HL-60 (cell line): ENCODE measurements around the gene ADIPOR2.

Experiments used
- POLR2AphosphoS5 ChIP-seq: IDR thresholded peaks from 2 replicates; pipeline ENCODE4 v1.6.1; 2012; ENCODE audit warnings: low read depth
- SPI1 ChIP-seq: IDR thresholded peaks from 2 replicates; pipeline ENCODE4 v1.6.1; 2012; ENCODE audit warnings: low read depth, mild to moderate bottlenecking, borderline replicate concordance
- TF ChIP-seq, protein P1 (sequence below): IDR thresholded peaks from one replicate; pipeline ENCODE4 v1.5.1; 2011; ENCODE audit warnings: low read length, control low read depth, inconsistent platforms; ENCODE audit not compliant: insufficient read depth
- TF ChIP-seq, protein P2 (sequence below): IDR thresholded peaks from 2 replicates; pipeline ENCODE4 v1.6.1; 2012; ENCODE audit warnings: low read depth; ENCODE audit not compliant: insufficient replicate concordance

DNA sequence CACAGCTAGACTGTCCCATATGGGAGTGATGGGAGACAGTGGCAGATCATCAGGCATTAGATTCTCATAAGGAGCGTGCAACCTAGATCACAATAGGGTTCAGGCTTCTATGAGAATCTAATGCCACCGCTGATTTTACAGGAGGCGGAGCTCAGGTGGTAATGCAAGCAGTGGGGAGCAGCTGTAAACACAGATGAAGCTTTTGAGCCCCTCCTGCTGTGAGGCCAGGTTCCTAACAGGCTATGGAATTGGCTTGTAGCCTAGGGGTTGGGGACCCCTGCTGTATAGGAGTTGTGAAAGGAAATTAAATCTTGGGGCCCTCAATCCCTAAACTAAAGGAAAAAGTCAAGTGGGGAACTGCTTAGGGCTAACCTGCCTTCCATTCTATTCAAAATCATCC, 29.6 kb downstream of the ADIPOR2 start:
- TF ChIP-seq, protein P1, sequence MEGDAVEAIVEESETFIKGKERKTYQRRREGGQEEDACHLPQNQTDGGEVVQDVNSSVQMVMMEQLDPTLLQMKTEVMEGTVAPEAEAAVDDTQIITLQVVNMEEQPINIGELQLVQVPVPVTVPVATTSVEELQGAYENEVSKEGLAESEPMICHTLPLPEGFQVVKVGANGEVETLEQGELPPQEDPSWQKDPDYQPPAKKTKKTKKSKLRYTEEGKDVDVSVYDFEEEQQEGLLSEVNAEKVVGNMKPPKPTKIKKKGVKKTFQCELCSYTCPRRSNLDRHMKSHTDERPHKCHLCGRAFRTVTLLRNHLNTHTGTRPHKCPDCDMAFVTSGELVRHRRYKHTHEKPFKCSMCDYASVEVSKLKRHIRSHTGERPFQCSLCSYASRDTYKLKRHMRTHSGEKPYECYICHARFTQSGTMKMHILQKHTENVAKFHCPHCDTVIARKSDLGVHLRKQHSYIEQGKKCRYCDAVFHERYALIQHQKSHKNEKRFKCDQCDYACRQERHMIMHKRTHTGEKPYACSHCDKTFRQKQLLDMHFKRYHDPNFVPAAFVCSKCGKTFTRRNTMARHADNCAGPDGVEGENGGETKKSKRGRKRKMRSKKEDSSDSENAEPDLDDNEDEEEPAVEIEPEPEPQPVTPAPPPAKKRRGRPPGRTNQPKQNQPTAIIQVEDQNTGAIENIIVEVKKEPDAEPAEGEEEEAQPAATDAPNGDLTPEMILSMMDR, result no peak
- no peak for TF ChIP-seq POLR2AphosphoS5
- TF ChIP-seq, protein P2, sequence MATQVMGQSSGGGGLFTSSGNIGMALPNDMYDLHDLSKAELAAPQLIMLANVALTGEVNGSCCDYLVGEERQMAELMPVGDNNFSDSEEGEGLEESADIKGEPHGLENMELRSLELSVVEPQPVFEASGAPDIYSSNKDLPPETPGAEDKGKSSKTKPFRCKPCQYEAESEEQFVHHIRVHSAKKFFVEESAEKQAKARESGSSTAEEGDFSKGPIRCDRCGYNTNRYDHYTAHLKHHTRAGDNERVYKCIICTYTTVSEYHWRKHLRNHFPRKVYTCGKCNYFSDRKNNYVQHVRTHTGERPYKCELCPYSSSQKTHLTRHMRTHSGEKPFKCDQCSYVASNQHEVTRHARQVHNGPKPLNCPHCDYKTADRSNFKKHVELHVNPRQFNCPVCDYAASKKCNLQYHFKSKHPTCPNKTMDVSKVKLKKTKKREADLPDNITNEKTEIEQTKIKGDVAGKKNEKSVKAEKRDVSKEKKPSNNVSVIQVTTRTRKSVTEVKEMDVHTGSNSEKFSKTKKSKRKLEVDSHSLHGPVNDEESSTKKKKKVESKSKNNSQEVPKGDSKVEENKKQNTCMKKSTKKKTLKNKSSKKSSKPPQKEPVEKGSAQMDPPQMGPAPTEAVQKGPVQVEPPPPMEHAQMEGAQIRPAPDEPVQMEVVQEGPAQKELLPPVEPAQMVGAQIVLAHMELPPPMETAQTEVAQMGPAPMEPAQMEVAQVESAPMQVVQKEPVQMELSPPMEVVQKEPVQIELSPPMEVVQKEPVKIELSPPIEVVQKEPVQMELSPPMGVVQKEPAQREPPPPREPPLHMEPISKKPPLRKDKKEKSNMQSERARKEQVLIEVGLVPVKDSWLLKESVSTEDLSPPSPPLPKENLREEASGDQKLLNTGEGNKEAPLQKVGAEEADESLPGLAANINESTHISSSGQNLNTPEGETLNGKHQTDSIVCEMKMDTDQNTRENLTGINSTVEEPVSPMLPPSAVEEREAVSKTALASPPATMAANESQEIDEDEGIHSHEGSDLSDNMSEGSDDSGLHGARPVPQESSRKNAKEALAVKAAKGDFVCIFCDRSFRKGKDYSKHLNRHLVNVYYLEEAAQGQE, result no peak
- TF ChIP-seq SPI1, result no peak
